ENCODE measurements around the gene VTI1A. TPM values are rescaled to one million over a fixed set of nuclear protein-coding genes. Genes with fewer than 3 reads are reported as not detected.

VTI1A gene
- total RNA-seq, 6 experiments from 2014 or later, result 23.6 to 27.9 (median 24.9) TPM

- no peak for DNase-seq
- no peak for TF ChIP-seq CTCF (IDR thresholded peaks at IDR 0.05)
- Mint-ChIP-seq H3K4me1 (ENCODE audit: low read depth) (no peaks in the 10 kb centered on the region), H3K4me3 (no peak overlapping the region), H3K9me3 (no peaks in the 10 kb centered on the region), H3K36me3 (ENCODE audit: low read depth) (0 out of 2 replicates have a peak, but pooled peaks cover 4% of the 10 kb centered on the region), H3K27ac (no peak overlapping the region), H3K27me3 (ENCODE audit: insufficient read depth) (no peaks in the 10 kb centered on the region; the same call in 1 of the 2 replicates)
Observed at GRCh38 chr10:112507988-112508387, 61.0 kb downstream of the VTI1A start.

- Mint-ChIP-seq H3K4me3 (no peak overlapping the region), H3K27ac (no peak overlapping the region), H3K9me3 (no peaks in the 10 kb centered on the region), H3K27me3 (ENCODE audit: insufficient read depth) (no peaks in the 10 kb centered on the region; the same call in 1 of the 2 replicates), H3K36me3 (ENCODE audit: low read depth) (0 out of 2 replicates have a peak, but pooled peaks cover 4% of the 10 kb centered on the region), H3K4me1 (ENCODE audit: low read depth) (no peaks in the 10 kb centered on the region)
- no peak for DNase-seq
- TF ChIP-seq CTCF (IDR thresholded peaks at IDR 0.05), result no peak
Observed at GRCh38 chr10:112509558-112510291, 62.7 kb downstream of the VTI1A start.

GRCh38 chr10:112510384-112510783, 63.4 kb downstream of the VTI1A start:
- DNase-seq, result no peak
- Mint-ChIP-seq H3K4me3 (no peak overlapping the region), H3K9me3 (no peaks in the 10 kb centered on the region), H3K4me1 (ENCODE audit: low read depth) (no peaks in the 10 kb centered on the region), H3K27me3 (ENCODE audit: insufficient read depth) (no peaks in the 10 kb centered on the region; the same call in 1 of the 2 replicates), H3K27ac (no peak overlapping the region), H3K36me3 (ENCODE audit: low read depth) (0 out of 2 replicates have a peak, but pooled peaks cover 4% of the 10 kb centered on the region)
- no peak for TF ChIP-seq CTCF (IDR thresholded peaks at IDR 0.05)

- no peak for TF ChIP-seq CTCF (IDR thresholded peaks at IDR 0.05)
- H3K9me3 Mint-ChIP-seq, result no peaks in the 10 kb centered on the region
- no peak overlapping the region for H3K4me3 Mint-ChIP-seq
- H3K4me1 Mint-ChIP-seq (ENCODE audit: low read depth), result peaks cover 5% of the 10 kb centered on the region; the same call in 1 of the 2 replicates
- no peak for DNase-seq
- 0 out of 2 replicates have a peak, but pooled peaks cover 4% of the 10 kb centered on the region for H3K36me3 Mint-ChIP-seq (ENCODE audit: low read depth)
- no peaks in the 10 kb centered on the region; the same call in 1 of the 2 replicates for H3K27me3 Mint-ChIP-seq (ENCODE audit: insufficient read depth)
- H3K27ac Mint-ChIP-seq, result no peak overlapping the region
Observed at GRCh38 chr10:112512294-112512693, 65.3 kb downstream of the VTI1A start.

GRCh38 chr10:112515126-112515525, 68.1 kb downstream of the VTI1A start:
- Mint-ChIP-seq H3K4me3 (no peak overlapping the region), H3K4me1 (ENCODE audit: low read depth) (peaks cover 11% of the 10 kb centered on the region; the same call in 1 of the 2 replicates), H3K27ac (no peak overlapping the region), H3K36me3 (ENCODE audit: low read depth) (0 out of 2 replicates have a peak, but pooled peaks cover 4% of the 10 kb centered on the region), H3K9me3 (no peaks in the 10 kb centered on the region), H3K27me3 (ENCODE audit: insufficient read depth) (no peaks in the 10 kb centered on the region)
- TF ChIP-seq CTCF (IDR thresholded peaks at IDR 0.05), result no peak
- DNase-seq, result no peak
